GM12872 (cell line): Measurements from ENCODE around the gene TEX2.

Experiments
- TF ChIP-seq, protein P1 (sequence below): IDR thresholded peaks from 3 replicates; pipeline ENCODE4 v1.5.1; 2011; ENCODE audit warnings: low read depth, mild to moderate bottlenecking, low read length, moderate library complexity; ENCODE audit not compliant: insufficient read depth

The TEX2 gene

DNA sequence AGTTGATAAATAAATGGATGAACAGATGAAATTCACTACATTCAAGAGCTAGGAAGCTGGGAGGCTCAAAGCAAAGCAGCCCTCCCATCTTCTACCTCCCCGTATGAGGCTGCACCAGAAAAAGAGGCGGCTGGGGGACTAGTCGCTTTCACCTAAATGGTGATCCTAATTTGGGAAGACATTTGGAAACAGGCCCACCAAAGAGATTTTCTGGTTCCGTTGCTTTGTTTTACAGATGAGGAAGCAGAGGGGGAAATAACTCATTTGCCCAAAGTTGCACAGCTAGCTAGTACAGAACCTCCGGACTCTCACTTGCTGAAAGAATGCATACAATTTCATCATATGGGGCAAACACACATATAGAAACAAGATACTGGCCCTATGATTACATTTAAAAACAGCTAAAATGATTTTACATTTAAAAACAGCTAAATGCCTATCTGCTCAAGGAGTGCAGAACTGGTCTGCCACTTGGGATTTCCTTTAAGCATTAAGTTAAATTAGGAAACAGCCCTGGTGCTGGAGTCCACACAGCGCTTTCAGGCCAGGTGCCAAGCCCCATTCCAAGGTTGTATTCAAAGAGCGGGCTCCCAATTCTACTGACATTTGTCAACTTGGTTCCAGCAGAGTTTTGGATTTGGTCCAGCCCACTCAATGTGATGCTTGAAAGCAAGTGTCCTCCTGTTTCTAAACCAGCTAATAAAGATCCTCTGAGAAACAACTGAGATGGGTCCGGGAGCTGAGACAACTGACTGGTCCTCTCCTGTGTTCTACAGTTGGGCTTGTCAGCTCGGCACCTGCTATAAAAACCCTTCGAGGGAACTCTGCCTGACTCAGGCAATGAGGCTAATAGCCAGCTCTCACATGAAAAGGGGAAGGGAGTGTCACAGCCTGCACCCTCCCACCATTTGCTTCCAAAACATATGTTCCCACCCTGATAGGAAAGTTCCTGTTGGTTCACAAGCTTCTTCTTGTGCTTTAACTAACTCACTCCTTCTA, 144.8 kb downstream of the TEX2 start:
- TF ChIP-seq, protein P1, sequence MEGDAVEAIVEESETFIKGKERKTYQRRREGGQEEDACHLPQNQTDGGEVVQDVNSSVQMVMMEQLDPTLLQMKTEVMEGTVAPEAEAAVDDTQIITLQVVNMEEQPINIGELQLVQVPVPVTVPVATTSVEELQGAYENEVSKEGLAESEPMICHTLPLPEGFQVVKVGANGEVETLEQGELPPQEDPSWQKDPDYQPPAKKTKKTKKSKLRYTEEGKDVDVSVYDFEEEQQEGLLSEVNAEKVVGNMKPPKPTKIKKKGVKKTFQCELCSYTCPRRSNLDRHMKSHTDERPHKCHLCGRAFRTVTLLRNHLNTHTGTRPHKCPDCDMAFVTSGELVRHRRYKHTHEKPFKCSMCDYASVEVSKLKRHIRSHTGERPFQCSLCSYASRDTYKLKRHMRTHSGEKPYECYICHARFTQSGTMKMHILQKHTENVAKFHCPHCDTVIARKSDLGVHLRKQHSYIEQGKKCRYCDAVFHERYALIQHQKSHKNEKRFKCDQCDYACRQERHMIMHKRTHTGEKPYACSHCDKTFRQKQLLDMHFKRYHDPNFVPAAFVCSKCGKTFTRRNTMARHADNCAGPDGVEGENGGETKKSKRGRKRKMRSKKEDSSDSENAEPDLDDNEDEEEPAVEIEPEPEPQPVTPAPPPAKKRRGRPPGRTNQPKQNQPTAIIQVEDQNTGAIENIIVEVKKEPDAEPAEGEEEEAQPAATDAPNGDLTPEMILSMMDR = no peak

DNA sequence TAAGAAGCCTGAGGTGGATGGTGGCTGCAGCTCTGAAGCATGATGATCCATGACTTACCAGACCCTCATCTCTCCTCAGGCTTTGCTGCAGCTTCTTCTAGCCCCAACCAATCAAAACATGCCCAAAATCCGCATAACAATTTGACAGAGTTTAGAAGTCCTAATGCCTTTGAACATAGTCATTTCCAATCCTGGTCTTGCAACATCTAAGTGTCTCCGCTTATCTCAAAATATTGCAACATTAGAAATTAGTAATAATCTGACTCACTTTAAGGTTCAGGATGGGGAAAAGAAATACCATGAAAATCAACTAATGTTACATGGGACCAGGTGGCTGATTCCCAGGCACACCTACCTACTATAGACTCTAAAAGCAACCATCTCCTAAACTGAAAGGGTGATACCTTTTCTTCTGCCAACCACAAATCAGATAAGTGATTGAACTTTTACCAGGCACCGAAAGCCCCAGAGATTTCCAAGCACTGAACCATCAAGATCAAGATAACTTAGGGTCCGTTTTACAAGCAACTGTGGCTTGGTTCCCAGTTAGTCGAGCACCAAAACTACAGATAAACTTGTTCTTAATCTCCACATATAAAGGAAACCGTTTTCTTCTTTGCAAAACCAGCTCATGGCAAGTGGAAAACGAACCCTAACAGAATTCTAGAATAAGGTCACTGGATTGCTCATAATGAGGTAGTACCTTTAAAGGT, 147.1 kb downstream of the TEX2 start:
- TF ChIP-seq, protein P1 = no peak

DNA sequence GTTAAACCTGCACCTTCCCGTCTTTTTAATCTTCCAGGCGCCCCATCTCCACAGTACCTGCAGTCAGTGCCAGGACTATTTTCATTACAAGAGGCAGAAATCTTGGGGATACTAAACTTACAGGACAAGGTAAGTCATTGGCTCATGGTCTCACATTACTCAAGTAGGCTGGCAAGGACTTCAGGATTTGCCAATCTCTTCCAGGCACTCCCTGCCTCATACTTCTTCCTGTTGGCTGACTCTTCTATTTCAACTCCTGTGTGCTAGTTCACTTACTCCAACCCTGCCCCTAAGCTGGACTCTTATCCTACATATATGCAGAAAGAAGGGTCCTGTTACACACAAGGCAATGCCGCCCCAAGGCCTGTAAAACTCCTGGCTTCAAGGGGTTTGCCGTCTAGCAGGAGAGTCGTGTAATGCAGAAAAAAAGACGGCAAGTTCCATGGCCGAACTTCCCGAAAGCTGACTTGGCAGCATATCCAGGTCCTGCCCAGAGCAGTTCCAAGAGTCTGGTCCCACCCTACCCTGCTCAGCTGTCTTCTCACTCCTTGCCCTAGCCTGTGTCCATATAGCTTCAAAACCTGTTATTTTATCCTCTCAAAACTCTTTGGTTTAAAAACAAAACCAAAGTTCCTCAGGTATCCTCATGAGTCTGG, 147.9 kb downstream of the TEX2 start:
- TF ChIP-seq, protein P1 = no peak

DNA sequence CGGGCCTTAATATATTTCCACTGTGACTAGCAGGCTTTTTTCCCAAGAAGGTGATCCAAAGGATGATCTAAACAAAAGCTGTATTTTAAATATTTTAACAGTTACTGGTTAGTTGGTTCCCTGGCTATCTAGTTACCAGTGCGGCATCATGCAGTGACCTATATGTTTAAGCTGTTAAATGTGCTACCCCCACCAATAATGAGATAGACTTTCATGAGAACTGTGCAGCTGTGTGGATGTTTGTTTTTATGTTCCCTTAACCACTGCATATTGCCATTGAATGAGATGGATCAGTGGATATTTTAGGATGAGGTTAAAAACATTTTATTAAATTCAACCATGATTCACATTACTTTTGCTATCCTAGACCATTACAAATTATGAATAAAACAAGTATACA, 150.1 kb downstream of the TEX2 start:
- TF ChIP-seq, protein P1 = no peak

DNA sequence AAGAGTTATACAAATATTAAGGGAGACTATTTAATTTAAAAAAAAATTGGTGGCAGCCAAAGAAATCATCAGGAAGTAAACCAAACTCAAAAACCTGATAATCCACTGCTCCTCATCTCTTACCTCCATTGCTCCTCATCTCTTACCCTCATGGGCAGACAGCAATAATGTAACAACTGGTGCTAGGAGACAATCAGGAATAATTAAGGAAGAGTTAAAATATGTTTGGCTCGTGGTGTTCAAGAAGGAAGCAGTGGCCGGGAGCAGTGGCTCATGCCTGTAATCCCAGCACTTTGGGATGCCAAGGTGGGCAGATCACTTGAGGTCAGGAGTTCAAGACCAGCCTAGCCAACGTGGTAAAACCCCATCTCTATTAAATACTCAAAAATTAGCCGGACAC, 151.2 kb downstream of the TEX2 start:
- TF ChIP-seq, protein P1 = no peak

DNA sequence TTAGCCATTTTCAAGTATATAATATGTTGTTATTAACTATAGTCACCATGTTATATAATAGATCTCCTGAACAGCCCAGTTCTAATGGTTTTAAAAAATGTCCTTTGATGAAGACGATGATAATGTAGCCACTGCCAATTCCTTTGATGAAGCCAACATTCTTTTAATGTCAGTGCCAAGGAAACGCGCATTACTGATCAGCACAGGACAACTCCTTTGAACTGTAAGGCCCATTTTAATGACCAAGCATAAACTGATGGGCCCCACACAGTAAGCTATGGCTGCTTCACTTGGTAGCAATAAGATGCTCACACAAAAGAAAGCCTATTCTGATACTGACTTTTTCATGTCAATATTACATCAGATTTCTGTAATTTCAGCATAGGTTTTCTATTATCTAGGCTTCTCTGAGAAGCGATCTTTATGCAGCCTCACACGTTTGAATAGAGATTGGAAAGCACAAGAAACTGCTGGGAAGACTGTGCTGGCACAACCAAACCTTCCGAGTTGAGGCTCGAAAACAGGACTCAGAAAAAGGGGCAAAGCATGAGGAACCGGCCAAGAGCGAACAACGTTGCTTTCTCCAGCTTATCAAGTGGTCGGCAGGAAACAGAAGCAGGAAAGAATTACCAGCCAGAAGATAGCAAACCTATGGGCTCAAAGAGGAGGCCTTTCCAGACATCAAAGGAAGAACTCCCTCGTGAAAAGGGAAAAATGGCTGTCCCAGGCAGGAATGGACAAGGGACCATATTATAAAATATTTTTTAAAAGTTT, 152.5 kb downstream of the TEX2 start:
- TF ChIP-seq, protein P1 = no peak
